DOHH2 (cell line): ENCODE data around the gene CALN1.

Source experiments
- H3F3A ChIP-seq: fragments of 200-600 bp; sonication (generic), shearing (Covaris generic); 2 replicates; pipeline ENCODE4 v1.6.0; 2016; ENCODE audit warnings: antibody characterized with exemption, mild to moderate bottlenecking; ENCODE audit not compliant: control insufficient read depth, insufficient read depth
- H3K27ac ChIP-seq: fragments of 200-600 bp; sonication (generic); 2 replicates; pipeline ENCODE4 v1.5.1; 2014; ENCODE audit warnings: low read depth, mild to moderate bottlenecking, low read length, moderate library complexity
- H3K27me3 ChIP-seq: fragments of 200-600 bp; sonication (generic); 2 replicates; pipeline ENCODE4 v1.6.1; 2014; ENCODE audit warnings: mild to moderate bottlenecking, low read length, mixed read lengths; ENCODE audit not compliant: control insufficient read depth
- H3K36me3 ChIP-seq: fragments of 200-600 bp; sonication (generic); 2 replicates; pipeline ENCODE4 v1.6.1; 2014; ENCODE audit warnings: mild to moderate bottlenecking, low read length, moderate library complexity, mixed read lengths; ENCODE audit not compliant: control insufficient read depth
- H3K4me1 ChIP-seq: fragments of 200-600 bp; sonication (generic); 2 replicates; pipeline ENCODE4 v1.6.1; 2014; ENCODE audit warnings: mild to moderate bottlenecking, low read length, mixed read lengths; ENCODE audit not compliant: control insufficient read depth
- H3K4me2 ChIP-seq: fragments of 200-600 bp; sonication (generic); 2 replicates; pipeline ENCODE4 v1.6.0; 2014; ENCODE audit warnings: mild to moderate bottlenecking, low read length, moderate library complexity
- H3K4me3 ChIP-seq: fragments of 200-600 bp; sonication (generic); 2 replicates; pipeline ENCODE4 v1.5.1; 2014; ENCODE audit warnings: mild to moderate bottlenecking, low read length, mixed read lengths
- H3K79me2 ChIP-seq: fragments of 200-600 bp; sonication (generic); 2 replicates; pipeline ENCODE4 v1.6.1; 2014; ENCODE audit warnings: mild to moderate bottlenecking, low read length, mixed read lengths; ENCODE audit not compliant: control insufficient read depth
- H3K9me2 ChIP-seq: fragments of 200-600 bp; sonication (generic); replicated peaks from 2 replicates; pipeline ENCODE4 v1.6.1; 2014; ENCODE audit warnings: mild to moderate bottlenecking, low read length, mixed read lengths; ENCODE audit not compliant: control insufficient read depth
- H3K9me3 ChIP-seq: fragments of 200-600 bp; sonication (generic); 2 replicates; pipeline ENCODE4 v1.6.1; 2014; ENCODE audit warnings: antibody characterized with exemption, low read length, mixed read lengths; ENCODE audit not compliant: control insufficient read depth, insufficient read depth
- H4K20me1 ChIP-seq: fragments of 200-600 bp; sonication (generic); 2 replicates; pipeline ENCODE4 v1.6.0; 2014; ENCODE audit warnings: low read depth, mild to moderate bottlenecking, antibody characterized with exemption, low read length, moderate library complexity; ENCODE audit not compliant: control insufficient read depth, insufficient read depth
- EZH2phosphoT487 ChIP-seq: fragments of 200-600 bp; sonication (generic); IDR thresholded peaks from 2 replicates; pipeline ENCODE4 v1.6.1; 2017; ENCODE audit warnings: borderline replicate concordance, mild to moderate bottlenecking, antibody characterized with exemption, low read length, moderate library complexity, mixed read lengths
- TF ChIP-seq, protein P1 (sequence below): fragments of 200-600 bp; sonication (generic); IDR thresholded peaks from one replicate; pipeline ENCODE4 v1.5.1; 2014; ENCODE audit warnings: antibody characterized with exemption, mild to moderate bottlenecking, low read depth, low read length; ENCODE audit not compliant: poor library complexity, severe bottlenecking

Gene CALN1

DNA sequence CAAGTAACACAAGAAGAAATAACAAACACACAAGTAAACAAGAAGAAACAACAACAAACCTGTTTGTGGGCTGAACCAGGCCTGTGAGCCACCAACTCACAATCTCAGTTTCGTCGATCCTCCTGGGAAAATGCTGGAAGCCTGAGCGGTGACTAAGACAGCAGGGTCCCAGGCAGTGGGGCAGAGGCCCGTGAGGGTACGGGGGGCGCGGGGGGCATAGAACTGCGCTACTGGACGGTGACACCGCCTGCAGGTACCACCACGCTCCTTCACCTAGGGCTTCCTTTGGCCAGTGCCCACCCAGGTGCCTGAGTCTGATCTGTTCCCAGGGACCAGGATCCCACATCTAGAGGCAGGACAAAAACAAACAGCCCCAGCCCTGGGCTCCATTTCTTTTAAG, 3.4 kb upstream of the CALN1 start:
- H3K4me1 ChIP-seq: no peaks in the 10 kb centered on the region
- H3K9me2 ChIP-seq: no peaks in the 10 kb centered on the region
- H3K4me3 ChIP-seq: no peak overlapping the region
- H3K4me2 ChIP-seq: no peak overlapping the region
- no peaks in the 10 kb centered on the region for H3K79me2 ChIP-seq
- H3K9me3 ChIP-seq: peaks cover 11% of the 10 kb centered on the region; the same call in 1 of the 2 replicates
- H3F3A ChIP-seq: no peaks in the 10 kb centered on the region
- no peaks in the 10 kb centered on the region for H4K20me1 ChIP-seq
- no peaks in the 10 kb centered on the region for H3K36me3 ChIP-seq
- no peak overlapping the region for H3K27ac ChIP-seq
- H3K27me3 ChIP-seq: no peaks in the 10 kb centered on the region
- TF ChIP-seq, protein P1, sequence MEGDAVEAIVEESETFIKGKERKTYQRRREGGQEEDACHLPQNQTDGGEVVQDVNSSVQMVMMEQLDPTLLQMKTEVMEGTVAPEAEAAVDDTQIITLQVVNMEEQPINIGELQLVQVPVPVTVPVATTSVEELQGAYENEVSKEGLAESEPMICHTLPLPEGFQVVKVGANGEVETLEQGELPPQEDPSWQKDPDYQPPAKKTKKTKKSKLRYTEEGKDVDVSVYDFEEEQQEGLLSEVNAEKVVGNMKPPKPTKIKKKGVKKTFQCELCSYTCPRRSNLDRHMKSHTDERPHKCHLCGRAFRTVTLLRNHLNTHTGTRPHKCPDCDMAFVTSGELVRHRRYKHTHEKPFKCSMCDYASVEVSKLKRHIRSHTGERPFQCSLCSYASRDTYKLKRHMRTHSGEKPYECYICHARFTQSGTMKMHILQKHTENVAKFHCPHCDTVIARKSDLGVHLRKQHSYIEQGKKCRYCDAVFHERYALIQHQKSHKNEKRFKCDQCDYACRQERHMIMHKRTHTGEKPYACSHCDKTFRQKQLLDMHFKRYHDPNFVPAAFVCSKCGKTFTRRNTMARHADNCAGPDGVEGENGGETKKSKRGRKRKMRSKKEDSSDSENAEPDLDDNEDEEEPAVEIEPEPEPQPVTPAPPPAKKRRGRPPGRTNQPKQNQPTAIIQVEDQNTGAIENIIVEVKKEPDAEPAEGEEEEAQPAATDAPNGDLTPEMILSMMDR: no peak
- no peak for TF ChIP-seq EZH2phosphoT487

DNA sequence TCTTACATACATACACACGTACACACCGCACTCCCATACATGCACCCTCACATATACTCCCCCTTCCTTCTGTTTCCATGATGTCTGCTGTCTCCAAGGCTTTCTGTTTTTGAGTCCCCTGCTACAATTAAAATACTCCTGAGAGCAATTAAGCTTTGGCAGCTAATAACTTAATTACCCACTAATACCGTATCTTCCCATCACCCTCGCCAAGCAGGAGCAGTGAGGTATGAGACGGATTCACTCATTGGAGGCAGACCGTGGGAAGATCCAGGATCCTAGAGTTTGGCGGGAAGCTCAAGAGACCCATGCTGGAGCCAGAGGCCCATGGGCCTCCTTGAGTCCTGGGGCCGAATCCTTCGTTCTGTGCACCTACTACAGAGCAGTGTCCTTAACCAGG, 1.7 kb upstream of the CALN1 start:
- no peaks in the 10 kb centered on the region for H3K4me1 ChIP-seq
- H4K20me1 ChIP-seq: no peaks in the 10 kb centered on the region
- no peaks in the 10 kb centered on the region for H3K9me2 ChIP-seq
- no peaks in the 10 kb centered on the region for H3F3A ChIP-seq
- H3K79me2 ChIP-seq: no peaks in the 10 kb centered on the region
- no peak overlapping the region for H3K27ac ChIP-seq
- no peaks in the 10 kb centered on the region for H3K27me3 ChIP-seq
- no peak overlapping the region for H3K4me3 ChIP-seq
- no peak overlapping the region for H3K4me2 ChIP-seq
- peaks cover 11% of the 10 kb centered on the region; the same call in 1 of the 2 replicates for H3K9me3 ChIP-seq
- no peak for TF ChIP-seq EZH2phosphoT487
- TF ChIP-seq, protein P1: no peak
- no peaks in the 10 kb centered on the region for H3K36me3 ChIP-seq

DNA sequence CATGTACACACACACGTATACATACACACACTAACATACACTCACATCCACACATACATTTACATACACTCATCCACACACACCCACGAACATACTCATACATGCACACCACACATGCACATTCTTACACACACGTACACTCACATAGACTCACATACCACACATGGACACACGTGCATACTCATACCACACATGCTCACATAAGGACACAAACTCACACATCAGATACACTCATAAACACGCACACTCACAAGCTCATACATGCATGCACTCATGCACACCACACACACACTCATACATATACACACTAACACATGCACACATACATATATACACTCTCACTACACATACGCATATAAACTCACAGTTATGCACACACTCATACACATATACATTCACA, 1.2 kb upstream of the CALN1 start:
- Histone ChIP-seq H3K4me2 (no peak overlapping the region), H3F3A (no peaks in the 10 kb centered on the region), H3K9me3 (peaks cover 11% of the 10 kb centered on the region; the same call in 1 of the 2 replicates), H3K4me1 (no peaks in the 10 kb centered on the region), H3K27me3 (no peaks in the 10 kb centered on the region), H3K4me3 (no peak overlapping the region), H3K79me2 (no peaks in the 10 kb centered on the region), H3K36me3 (no peaks in the 10 kb centered on the region), H3K27ac (no peak overlapping the region), H4K20me1 (no peaks in the 10 kb centered on the region), H3K9me2 (no peaks in the 10 kb centered on the region)
- TF ChIP-seq, protein P1: no peak
- TF ChIP-seq EZH2phosphoT487: no peak
